ENCODE measurements around the gene ATAT1. TPM values are rescaled to one million over a fixed set of nuclear protein-coding genes. Genes with fewer than 3 reads are reported as not detected.
A peak's percentile ranks its signal among the peaks of the same experiment; 100 is the strongest.

ATAT1 gene
- total RNA-seq, 1 donor from 2014 or later: 13.7 TPM

DNA sequence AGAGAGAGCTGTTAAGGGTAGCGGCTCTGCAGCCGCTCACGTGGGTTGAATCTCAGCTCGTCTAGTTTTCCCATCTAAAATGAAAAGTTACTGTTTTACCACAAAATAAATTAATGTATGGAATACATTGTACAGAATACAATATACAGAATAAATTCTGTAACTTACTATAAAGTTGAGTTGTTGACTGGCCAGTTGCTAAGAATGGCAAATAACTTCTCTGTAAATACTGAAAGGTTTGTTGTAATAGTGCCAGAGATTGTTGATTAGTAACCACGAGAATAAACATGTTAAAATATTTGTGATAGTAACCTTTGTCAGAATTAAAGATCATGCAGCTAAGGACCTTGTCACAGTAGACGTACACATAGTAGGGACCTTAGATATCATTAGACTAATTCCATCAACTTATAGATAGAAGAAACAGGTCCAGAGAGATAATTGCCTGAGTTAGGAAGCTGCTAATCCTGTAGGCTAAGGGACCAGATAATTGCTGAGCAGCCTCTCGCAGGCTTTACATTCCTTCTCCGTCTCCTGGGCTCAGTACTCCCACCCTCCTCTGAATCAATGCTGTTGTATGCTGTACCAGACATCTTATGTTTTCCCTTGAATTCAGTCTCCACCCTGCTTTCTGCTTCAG lies 64.7 kb downstream of the ATAT1 start:
- peak overlapping the region; percentile 99 for H3K27ac ChIP-seq
- intact Hi-C loops (cut with DNase I): loop anchor here (1.0 kb wide), 1 partner anchor 26 kb away; the partner anchor contains the start of gene MDC1

More for the DNA sequence above, 64.7 kb downstream of the ATAT1 start:
- Histone ChIP-seq H3K27me3 (no peaks in the 10 kb centered on the region), H3K4me1 (peaks cover 7 to 36% of the 10 kb centered on the region in 2 donors), H3K4me3 (peak overlapping the region; percentile 66 to 79), H3K9me3 (no peaks in the 10 kb centered on the region), H3K36me3 (no peaks in the 10 kb centered on the region)
- DNase-seq (ENCODE audit: low spot score in 2 of 2): no peak
- TF ChIP-seq, protein P1, sequence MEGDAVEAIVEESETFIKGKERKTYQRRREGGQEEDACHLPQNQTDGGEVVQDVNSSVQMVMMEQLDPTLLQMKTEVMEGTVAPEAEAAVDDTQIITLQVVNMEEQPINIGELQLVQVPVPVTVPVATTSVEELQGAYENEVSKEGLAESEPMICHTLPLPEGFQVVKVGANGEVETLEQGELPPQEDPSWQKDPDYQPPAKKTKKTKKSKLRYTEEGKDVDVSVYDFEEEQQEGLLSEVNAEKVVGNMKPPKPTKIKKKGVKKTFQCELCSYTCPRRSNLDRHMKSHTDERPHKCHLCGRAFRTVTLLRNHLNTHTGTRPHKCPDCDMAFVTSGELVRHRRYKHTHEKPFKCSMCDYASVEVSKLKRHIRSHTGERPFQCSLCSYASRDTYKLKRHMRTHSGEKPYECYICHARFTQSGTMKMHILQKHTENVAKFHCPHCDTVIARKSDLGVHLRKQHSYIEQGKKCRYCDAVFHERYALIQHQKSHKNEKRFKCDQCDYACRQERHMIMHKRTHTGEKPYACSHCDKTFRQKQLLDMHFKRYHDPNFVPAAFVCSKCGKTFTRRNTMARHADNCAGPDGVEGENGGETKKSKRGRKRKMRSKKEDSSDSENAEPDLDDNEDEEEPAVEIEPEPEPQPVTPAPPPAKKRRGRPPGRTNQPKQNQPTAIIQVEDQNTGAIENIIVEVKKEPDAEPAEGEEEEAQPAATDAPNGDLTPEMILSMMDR (IDR thresholded peaks at IDR 0.05): no peak

Other genes starting within 250 kb of the ATAT1 start
- 896 TPM for gene HLA-E, start 137.4 kb upstream of the ATAT1 start, total RNA-seq
- gene GNL1, start 70.4 kb upstream of the ATAT1 start, total RNA-seq: 33.0 TPM
- 25.0 TPM for gene PRR3, start 69.6 kb upstream of the ATAT1 start, total RNA-seq
- 36.6 TPM for gene ABCF1, start 55.4 kb upstream of the ATAT1 start, total RNA-seq
- gene PPP1R10, start 9.6 kb upstream of the ATAT1 start, total RNA-seq: 52.6 TPM
- 33.0 TPM for gene MRPS18B, start 9.0 kb upstream of the ATAT1 start, total RNA-seq
- 6.2 TPM for gene C6orf136, start 20.3 kb downstream of the ATAT1 start, total RNA-seq
- gene DHX16, start 46.1 kb downstream of the ATAT1 start, total RNA-seq: 39.2 TPM
- 83.3 TPM for gene PPP1R18, start 59.8 kb downstream of the ATAT1 start, total RNA-seq
- 25.1 TPM for gene NRM, start 64.1 kb downstream of the ATAT1 start, total RNA-seq
- gene MDC1, start 90.4 kb downstream of the ATAT1 start, total RNA-seq: 27.1 TPM
- gene TUBB, start 93.5 kb downstream of the ATAT1 start, total RNA-seq: 537 TPM
- 123 TPM for gene FLOT1, start 115.8 kb downstream of the ATAT1 start, total RNA-seq
- 51.9 TPM for gene IER3, start 117.7 kb downstream of the ATAT1 start, total RNA-seq

Data from ascending aorta (tissue), 2 donors.